GM10266 (cell line): ENCODE data around the gene MYO1E.

Experiments
- DNase-seq: peaks from one replicate; pipeline ENCODE4 v3.0.0; 2012; ENCODE audit errors: extremely low spot score
- TF ChIP-seq, protein P1 (sequence below): IDR thresholded peaks from 2 replicates; pipeline ENCODE4 v1.5.1; 2012; ENCODE audit warnings: mild to moderate bottlenecking, low read depth; ENCODE audit not compliant: control insufficient read depth, insufficient read depth; ENCODE audit errors: missing control alignments

The MYO1E gene

GRCh38 chr15:59329570-59330350 is 42.9 kb downstream of the MYO1E start:
- no peak for DNase-seq
- TF ChIP-seq, protein P1, sequence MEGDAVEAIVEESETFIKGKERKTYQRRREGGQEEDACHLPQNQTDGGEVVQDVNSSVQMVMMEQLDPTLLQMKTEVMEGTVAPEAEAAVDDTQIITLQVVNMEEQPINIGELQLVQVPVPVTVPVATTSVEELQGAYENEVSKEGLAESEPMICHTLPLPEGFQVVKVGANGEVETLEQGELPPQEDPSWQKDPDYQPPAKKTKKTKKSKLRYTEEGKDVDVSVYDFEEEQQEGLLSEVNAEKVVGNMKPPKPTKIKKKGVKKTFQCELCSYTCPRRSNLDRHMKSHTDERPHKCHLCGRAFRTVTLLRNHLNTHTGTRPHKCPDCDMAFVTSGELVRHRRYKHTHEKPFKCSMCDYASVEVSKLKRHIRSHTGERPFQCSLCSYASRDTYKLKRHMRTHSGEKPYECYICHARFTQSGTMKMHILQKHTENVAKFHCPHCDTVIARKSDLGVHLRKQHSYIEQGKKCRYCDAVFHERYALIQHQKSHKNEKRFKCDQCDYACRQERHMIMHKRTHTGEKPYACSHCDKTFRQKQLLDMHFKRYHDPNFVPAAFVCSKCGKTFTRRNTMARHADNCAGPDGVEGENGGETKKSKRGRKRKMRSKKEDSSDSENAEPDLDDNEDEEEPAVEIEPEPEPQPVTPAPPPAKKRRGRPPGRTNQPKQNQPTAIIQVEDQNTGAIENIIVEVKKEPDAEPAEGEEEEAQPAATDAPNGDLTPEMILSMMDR: no peak

GRCh38 chr15:59329091-59329490 is 43.6 kb downstream of the MYO1E start:
- no peak for DNase-seq
- TF ChIP-seq, protein P1: no peak

GRCh38 chr15:59327942-59328341 is 44.7 kb downstream of the MYO1E start:
- TF ChIP-seq, protein P1: no peak

GRCh38 chr15:59326856-59327255 is 45.8 kb downstream of the MYO1E start:
- no peak for DNase-seq
- TF ChIP-seq, protein P1: no peak

More at GRCh38 chr15:59327942-59328341, 44.7 kb downstream of the MYO1E start:
- DNase-seq: no peak

GRCh38 chr15:59322056-59322759 is 50.5 kb downstream of the MYO1E start:
- DNase-seq: no peak

GRCh38 chr15:59321000-59321689 is 51.5 kb downstream of the MYO1E start:
- TF ChIP-seq, protein P1: no peak
- no peak for DNase-seq

More at GRCh38 chr15:59322056-59322759, 50.5 kb downstream of the MYO1E start:
- TF ChIP-seq, protein P1: no peak

- no peak for DNase-seq
- TF ChIP-seq, protein P1: no peak
Observed at GRCh38 chr15:59317211-59317610, 55.5 kb downstream of the MYO1E start.
